Kidney (tissue), 22 donors: ENCODE data around the gene ENTPD1. TPM values are rescaled to one million over a fixed set of nuclear protein-coding genes. Genes with fewer than 3 reads are reported as not detected.

ENCODE experiments used
- DNase-seq, 5 donors: peaks; one replicate each; pipeline ENCODE4 v3.0.0-alpha.2; 2013 to 2020
- FAIRE-seq: peaks from 2 replicates; lab custom pipeline; 2012; peaks lifted over from hg19 to GRCh38; lab: Jason Lieb, UNC
- H3K27ac ChIP-seq, 2 donors: one replicate each; pipeline ENCODE4 v1.7.0; 2013; ENCODE audit warnings: low read depth in 2 of 2, low read length in 2 of 2, inconsistent platforms in 1 of 2
- H3K27me3 ChIP-seq: one replicate; pipeline ENCODE4 v1.7.1; 2013; ENCODE audit warnings: low read length, inconsistent platforms; ENCODE audit not compliant: control insufficient read depth, insufficient read depth
- H3K36me3 ChIP-seq, 3 donors: one replicate each; pipeline versions ENCODE4 v1.7.0 to v1.7.1; 2013; ENCODE audit warnings: low read length in 3 of 3, control low read depth in 1 of 3, inconsistent platforms in 1 of 3; ENCODE audit not compliant: insufficient read depth in 3 of 3, control insufficient read depth in 2 of 3
- H3K4me1 ChIP-seq, 3 donors: one replicate each; pipeline versions ENCODE4 v1.7.0 to v1.7.1; 2013; ENCODE audit warnings: low read length in 3 of 3, inconsistent platforms in 1 of 3, low read depth in 1 of 3; ENCODE audit not compliant: control insufficient read depth in 2 of 3, insufficient read depth in 2 of 3
- H3K4me3 ChIP-seq, 3 donors: one replicate each; pipeline versions ENCODE4 v1.7.0 to v1.8.1; 2013; ENCODE audit warnings: low read length in 3 of 3, control low read depth in 1 of 3, inconsistent platforms in 1 of 3
- H3K9ac ChIP-seq, 3 donors: one replicate each; pipeline versions ENCODE4 v1.7.0 to v1.7.1; 2013; ENCODE audit warnings: low read length in 3 of 3, control low read depth in 1 of 3, inconsistent platforms in 1 of 3
- H3K9me3 ChIP-seq, 3 donors: one replicate each; pipeline versions ENCODE4 v1.7.0 to v1.7.1; 2013; ENCODE audit warnings: low read length in 3 of 3, control low read depth in 1 of 3, inconsistent platforms in 1 of 3; ENCODE audit not compliant: control insufficient read depth in 2 of 3, insufficient read depth in 1 of 3
- intact Hi-C: fragments of 100-400 bp; cut with DNase I; formaldehyde crosslinking; loops from one replicate; pipeline ENCODE4 v1.11.1; 2022
- long read RNA-seq, 10 donors: library from polyadenylated mRNA in 1 of 10; unstranded in 1 of 10; transcript quantifications; one replicate each; pipeline ENCODE4 v2.0.0 and lab custom pipeline, GENCODE V29; 2021 to 2026
- polyA plus RNA-seq: library from polyadenylated mRNA; stranded (reverse); fragments of 350-450 nt; fragmentation: Illumina TruSeq; extraction: RNeasy Lipid Tissue Mini Kit (QIAGEN cat#74804); gene quantifications from one replicate; pipeline ENCODE4 v1.2.3, GENCODE V29; 2014; ENCODE audit warnings: low read depth, low replicate concordance; ENCODE audit not compliant: insufficient read depth
- total RNA-seq: library from RNA; stranded (reverse); fragmentation: NEBNext Ultra II Directional; extraction: Animal tissue kit (Norgen Biotek cat#: 25700); gene quantifications from one replicate; pipeline ENCODE4 v1.2.1, GENCODE V29; 2021
- TF ChIP-seq, protein P1 (sequence below): IDR thresholded peaks from 3 replicates; pipeline ENCODE4 v1.5.1; 2012; ENCODE audit warnings: mild to moderate bottlenecking, moderate library complexity, borderline replicate concordance; ENCODE audit not compliant: insufficient read depth; ENCODE audit errors: extremely low read depth
- donor health status: control.
- donor health status: control.
- donor health status: control.
- donor health status: control.
- donor health status: control.
- donor health status: DM: yes; HTN: yes; CAD: no.
- donor health status: Normal renal cell carcinoma (clear cell type).

The ENTPD1 gene, protein sequence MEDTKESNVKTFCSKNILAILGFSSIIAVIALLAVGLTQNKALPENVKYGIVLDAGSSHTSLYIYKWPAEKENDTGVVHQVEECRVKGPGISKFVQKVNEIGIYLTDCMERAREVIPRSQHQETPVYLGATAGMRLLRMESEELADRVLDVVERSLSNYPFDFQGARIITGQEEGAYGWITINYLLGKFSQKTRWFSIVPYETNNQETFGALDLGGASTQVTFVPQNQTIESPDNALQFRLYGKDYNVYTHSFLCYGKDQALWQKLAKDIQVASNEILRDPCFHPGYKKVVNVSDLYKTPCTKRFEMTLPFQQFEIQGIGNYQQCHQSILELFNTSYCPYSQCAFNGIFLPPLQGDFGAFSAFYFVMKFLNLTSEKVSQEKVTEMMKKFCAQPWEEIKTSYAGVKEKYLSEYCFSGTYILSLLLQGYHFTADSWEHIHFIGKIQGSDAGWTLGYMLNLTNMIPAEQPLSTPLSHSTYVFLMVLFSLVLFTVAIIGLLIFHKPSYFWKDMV
- total RNA-seq (36.6 TPM), polyA plus RNA-seq (5.2 TPM)
- long read RNA-seq, donor 1, partial matches to known transcripts = 0 of 2 reads
- long read RNA-seq, donor 1, other reads (novel, unspliced or antisense) = 0 of 2 reads
- long read RNA-seq, donor 2, partial matches to known transcripts = 0 of 1 reads
- long read RNA-seq, donor 2, other reads (novel, unspliced or antisense) = 0 of 1 reads
- long read RNA-seq, donor 3, partial matches to known transcripts = 5 of 9 reads
- long read RNA-seq, donor 3, other reads (novel, unspliced or antisense) = 0 of 9 reads
- long read RNA-seq, donor 4, partial matches to known transcripts = 9 of 12 reads
- long read RNA-seq, donor 4, other reads (novel, unspliced or antisense) = 0 of 12 reads
- long read RNA-seq, donor 5, partial matches to known transcripts = 0 of 1 reads
- long read RNA-seq, donor 5, other reads (novel, unspliced or antisense) = 0 of 1 reads
- long read RNA-seq, donor 6, transcript ENTPD1-201 (10 exons, 2,035 nt) = major isoform, 5 of 5 reads
- long read RNA-seq, donor 6, partial matches to known transcripts = 0 of 5 reads
- long read RNA-seq, donor 6, other reads (novel, unspliced or antisense) = 0 of 5 reads
- long read RNA-seq, donor 7, transcript ENTPD1-201 (10 exons, 2,035 nt) = major isoform, 9 of 15 reads
- long read RNA-seq, donor 7, partial matches to known transcripts = 3 of 15 reads
- long read RNA-seq, donor 7, other reads (novel, unspliced or antisense) = 3 of 15 reads
- long read RNA-seq, donor 8, partial matches to known transcripts = 6 of 7 reads
- long read RNA-seq, donor 8, other reads (novel, unspliced or antisense) = 0 of 7 reads
- long read RNA-seq, donor 9, partial matches to known transcripts = 0 of 1 reads
- long read RNA-seq, donor 9, other reads (novel, unspliced or antisense) = 0 of 1 reads
- long read RNA-seq, donor 10, partial matches to known transcripts = 0 of 1 reads
- long read RNA-seq, donor 10, other reads (novel, unspliced or antisense) = 0 of 1 reads

DNA sequence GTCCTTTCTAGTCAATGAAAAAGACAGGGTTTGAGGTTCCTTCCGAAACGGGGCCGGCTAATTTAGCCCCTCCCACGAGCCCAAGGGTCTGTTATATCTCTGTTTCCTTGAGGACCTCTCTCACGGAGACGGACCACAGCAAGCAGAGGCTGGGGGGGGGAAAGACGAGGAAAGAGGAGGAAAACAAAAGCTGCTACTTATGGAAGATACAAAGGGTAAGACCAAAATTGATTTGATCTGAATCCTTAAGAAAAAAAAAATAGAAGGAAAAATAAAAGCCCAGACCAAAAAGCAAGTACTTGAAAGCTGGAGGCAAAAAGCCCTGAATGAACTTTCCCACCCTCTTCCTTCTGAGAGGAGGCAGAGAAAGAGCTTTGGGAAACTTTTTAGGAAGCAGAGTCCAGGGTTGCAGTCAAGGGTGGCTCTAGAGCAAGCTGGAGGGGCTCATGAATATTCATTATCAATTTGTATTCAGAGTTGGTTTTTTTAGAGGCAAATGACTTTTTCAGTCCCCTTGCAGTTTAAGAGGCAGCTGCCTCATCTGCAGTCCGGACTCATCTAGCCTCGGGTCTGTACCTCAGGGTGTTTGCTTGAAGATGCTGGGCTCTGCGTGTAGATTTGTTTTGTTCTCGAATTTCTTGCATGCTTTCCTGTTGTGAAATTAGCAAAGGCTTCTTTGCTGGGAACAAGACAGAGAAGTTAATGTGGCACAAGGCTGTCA is at the start of gene ENTPD1:
Gene ENTPD1, plus strand, starts transcription at position 123 of the 721 bp plus-strand sequence. Its CDS starts 77 bp downstream, at position 200.
- H3K36me3 ChIP-seq = no peaks in the 10 kb centered on the region
- H3K4me1 ChIP-seq = no peaks in the 10 kb centered on the region
- TF ChIP-seq, protein P1, sequence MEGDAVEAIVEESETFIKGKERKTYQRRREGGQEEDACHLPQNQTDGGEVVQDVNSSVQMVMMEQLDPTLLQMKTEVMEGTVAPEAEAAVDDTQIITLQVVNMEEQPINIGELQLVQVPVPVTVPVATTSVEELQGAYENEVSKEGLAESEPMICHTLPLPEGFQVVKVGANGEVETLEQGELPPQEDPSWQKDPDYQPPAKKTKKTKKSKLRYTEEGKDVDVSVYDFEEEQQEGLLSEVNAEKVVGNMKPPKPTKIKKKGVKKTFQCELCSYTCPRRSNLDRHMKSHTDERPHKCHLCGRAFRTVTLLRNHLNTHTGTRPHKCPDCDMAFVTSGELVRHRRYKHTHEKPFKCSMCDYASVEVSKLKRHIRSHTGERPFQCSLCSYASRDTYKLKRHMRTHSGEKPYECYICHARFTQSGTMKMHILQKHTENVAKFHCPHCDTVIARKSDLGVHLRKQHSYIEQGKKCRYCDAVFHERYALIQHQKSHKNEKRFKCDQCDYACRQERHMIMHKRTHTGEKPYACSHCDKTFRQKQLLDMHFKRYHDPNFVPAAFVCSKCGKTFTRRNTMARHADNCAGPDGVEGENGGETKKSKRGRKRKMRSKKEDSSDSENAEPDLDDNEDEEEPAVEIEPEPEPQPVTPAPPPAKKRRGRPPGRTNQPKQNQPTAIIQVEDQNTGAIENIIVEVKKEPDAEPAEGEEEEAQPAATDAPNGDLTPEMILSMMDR = no peak
- FAIRE-seq (no peak), DNase-seq (peak in 4 of 5 donors; percentile 32 to 49 (median 41))
- H3K9me3 ChIP-seq = no peaks in the 10 kb centered on the region
- peak within 1 kb of the TSS; percentile 12 to 63 for H3K27ac ChIP-seq
- H3K9ac ChIP-seq = peak within 1 kb of the TSS in 2 of 3 donors; percentile 10 to 20
- peak within 1 kb of the TSS; percentile 26 to 51 (median 42) for H3K4me3 ChIP-seq
- intact Hi-C loops = no loop called here
- H3K27me3 ChIP-seq = no peaks in the 10 kb centered on the region

DNA sequence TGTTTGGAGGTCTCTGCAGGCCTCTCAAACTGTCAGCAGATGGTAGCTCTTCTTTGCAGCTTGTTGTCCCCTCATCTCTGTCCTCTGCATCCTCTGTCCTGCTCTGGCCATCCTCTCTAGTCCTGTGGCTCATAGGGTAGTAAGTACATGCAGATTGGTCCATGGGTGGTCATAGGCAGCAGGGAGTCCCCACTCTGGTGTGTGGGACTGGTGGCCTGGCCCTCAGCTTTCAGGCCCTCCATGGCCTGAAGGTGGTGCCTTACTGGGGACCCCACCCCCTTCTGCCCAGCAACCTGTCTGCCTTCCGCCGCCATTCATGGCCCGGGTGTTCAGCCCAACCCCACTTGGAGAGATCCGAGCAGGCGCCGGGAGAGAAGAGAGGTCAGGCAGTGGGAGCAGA is 49.4 kb upstream of the ENTPD1 start:
- no peak for FAIRE-seq
- no peaks in the 10 kb centered on the region for H3K36me3 ChIP-seq
- intact Hi-C loops = no loop called here
- no peak overlapping the region for H3K27ac ChIP-seq
- H3K27me3 ChIP-seq = no peaks in the 10 kb centered on the region
- DNase-seq = no peak
- no peak overlapping the region for H3K9ac ChIP-seq
- TF ChIP-seq, protein P1 = no peak
- H3K4me3 ChIP-seq = no peak overlapping the region
- no peaks in the 10 kb centered on the region for H3K9me3 ChIP-seq
- H3K4me1 ChIP-seq = no peaks in the 10 kb centered on the region

DNA sequence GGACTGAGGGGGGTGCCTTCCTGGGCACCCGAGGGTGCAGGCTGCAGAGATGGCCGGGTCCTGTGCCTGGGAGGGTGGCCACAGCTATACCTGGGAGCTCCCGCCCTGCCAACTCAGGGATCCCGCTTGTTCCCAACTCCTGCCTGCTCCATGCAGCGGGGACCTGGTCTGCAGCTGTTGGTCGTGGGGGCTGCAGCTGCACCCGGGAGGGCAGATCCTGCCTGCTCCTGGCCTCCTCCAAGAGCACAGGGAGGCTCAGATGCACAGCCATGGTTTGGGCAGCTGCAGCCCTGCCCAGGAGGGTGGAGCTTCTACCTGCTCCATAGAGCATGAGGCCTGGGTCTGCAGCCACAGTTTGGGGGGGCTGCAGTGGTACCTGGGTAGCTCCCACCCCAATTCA is 49.0 kb upstream of the ENTPD1 start:
- no peaks in the 10 kb centered on the region for H3K36me3 ChIP-seq
- FAIRE-seq = no peak
- H3K9ac ChIP-seq = no peak overlapping the region
- H3K27ac ChIP-seq = no peak overlapping the region
- TF ChIP-seq, protein P1 = no peak
- no peak overlapping the region for H3K4me3 ChIP-seq
- H3K4me1 ChIP-seq = no peaks in the 10 kb centered on the region
- intact Hi-C loops = no loop called here
- H3K9me3 ChIP-seq = no peaks in the 10 kb centered on the region
- no peaks in the 10 kb centered on the region for H3K27me3 ChIP-seq
- peak in 1 of 5 donors; percentile 57 for DNase-seq
